ENCODE results near the gene GPR37L1.
"Not testable (repeated sequence)": the region's sequence is repeated elsewhere in the genome, so short reads cannot be mapped to it uniquely, and the experiment has no call there.

The GPR37L1 gene

GRCh38 chr1:202107801-202108731 is 14.7 kb upstream of the GPR37L1 start:
- H3K36me3 ChIP-seq (ENCODE audit: control insufficient read depth, insufficient read depth, low read length), result no peaks in the 10 kb centered on the region
- no peak overlapping the region for H3K4me3 ChIP-seq (ENCODE audit: insufficient read depth, low read depth, low read length)
- H3K4me1 ChIP-seq (ENCODE audit: control insufficient read depth, insufficient read depth, low read length), result peaks cover 33% of the 10 kb centered on the region
- H3K27me3 ChIP-seq (ENCODE audit: control insufficient read depth, insufficient read depth, low read length, poor library complexity, severe bottlenecking), result no peaks in the 10 kb centered on the region
- no peak overlapping the region for H3K27ac ChIP-seq (ENCODE audit: insufficient read depth, low read depth, low read length, poor library complexity, severe bottlenecking)
- no peaks in the 10 kb centered on the region for H3K9me3 ChIP-seq (ENCODE audit: control insufficient read depth, low read length)
- WGBS, 2 experiments, result 76 to 81% methylated on average over 13 of the region's 13 CpGs

- no peak overlapping the region for H3K4me3 ChIP-seq (ENCODE audit: insufficient read depth, low read depth, low read length)
- no peaks in the 10 kb centered on the region for H3K36me3 ChIP-seq (ENCODE audit: control insufficient read depth, insufficient read depth, low read length)
- no peak overlapping the region for H3K27ac ChIP-seq (ENCODE audit: insufficient read depth, low read depth, low read length, poor library complexity, severe bottlenecking)
- H3K27me3 ChIP-seq (ENCODE audit: control insufficient read depth, insufficient read depth, low read length, poor library complexity, severe bottlenecking), result no peaks in the 10 kb centered on the region
- peaks cover 24% of the 10 kb centered on the region for H3K4me1 ChIP-seq (ENCODE audit: control insufficient read depth, insufficient read depth, low read length)
- no peaks in the 10 kb centered on the region for H3K9me3 ChIP-seq (ENCODE audit: control insufficient read depth, low read length)
- 77 to 95% methylated on average over 3 of the region's 3 CpGs for WGBS, 2 experiments
Measured at GRCh38 chr1:202110977-202111376, 11.7 kb upstream of the GPR37L1 start.

GRCh38 chr1:202111589-202111988 is 11.1 kb upstream of the GPR37L1 start:
- peaks cover 18% of the 10 kb centered on the region for H3K4me1 ChIP-seq (ENCODE audit: control insufficient read depth, insufficient read depth, low read length)
- not testable (repeated sequence) for H3K9me3 ChIP-seq (ENCODE audit: control insufficient read depth, low read length); H3K36me3 ChIP-seq (ENCODE audit: control insufficient read depth, insufficient read depth, low read length); H3K27me3 ChIP-seq (ENCODE audit: control insufficient read depth, insufficient read depth, low read length, poor library complexity, severe bottlenecking); H3K27ac ChIP-seq (ENCODE audit: insufficient read depth, low read depth, low read length, poor library complexity, severe bottlenecking); H3K4me3 ChIP-seq (ENCODE audit: insufficient read depth, low read depth, low read length)
- WGBS, 2 experiments, result 96% methylated on average over 6 of the region's 7 CpGs

- Histone ChIP-seq H3K4me1 (ENCODE audit: control insufficient read depth, insufficient read depth, low read length) (peaks cover 3% of the 10 kb centered on the region), H3K27ac (ENCODE audit: insufficient read depth, low read depth, low read length, poor library complexity, severe bottlenecking) (no peak overlapping the region), H3K27me3 (ENCODE audit: control insufficient read depth, insufficient read depth, low read length, poor library complexity, severe bottlenecking) (no peaks in the 10 kb centered on the region), H3K36me3 (ENCODE audit: control insufficient read depth, insufficient read depth, low read length) (no peaks in the 10 kb centered on the region), H3K9me3 (ENCODE audit: control insufficient read depth, low read length) (no peaks in the 10 kb centered on the region), H3K4me3 (ENCODE audit: insufficient read depth, low read depth, low read length) (no peak overlapping the region)
- WGBS, 2 experiments, result 53 to 55% methylated on average over 5 of the region's 5 CpGs
Measured at GRCh38 chr1:202112859-202113689, 9.6 kb upstream of the GPR37L1 start.

GRCh38 chr1:202113690-202114300 is 8.9 kb upstream of the GPR37L1 start:
- H3K4me1 ChIP-seq (ENCODE audit: control insufficient read depth, insufficient read depth, low read length), result no peaks in the 10 kb centered on the region
- H3K36me3 ChIP-seq (ENCODE audit: control insufficient read depth, insufficient read depth, low read length), result no peaks in the 10 kb centered on the region
- H3K27me3 ChIP-seq (ENCODE audit: control insufficient read depth, insufficient read depth, low read length, poor library complexity, severe bottlenecking), result no peaks in the 10 kb centered on the region
- H3K9me3 ChIP-seq (ENCODE audit: control insufficient read depth, low read length), result no peaks in the 10 kb centered on the region
- no peak overlapping the region for H3K4me3 ChIP-seq (ENCODE audit: insufficient read depth, low read depth, low read length)
- 87 to 89% methylated on average over 2 of the region's 2 CpGs for WGBS, 2 experiments
- no peak overlapping the region for H3K27ac ChIP-seq (ENCODE audit: insufficient read depth, low read depth, low read length, poor library complexity, severe bottlenecking)

- Histone ChIP-seq H3K36me3 (ENCODE audit: control insufficient read depth, insufficient read depth, low read length) (no peaks in the 10 kb centered on the region), H3K4me3 (ENCODE audit: insufficient read depth, low read depth, low read length) (no peak overlapping the region), H3K27ac (ENCODE audit: insufficient read depth, low read depth, low read length, poor library complexity, severe bottlenecking) (no peak overlapping the region), H3K27me3 (ENCODE audit: control insufficient read depth, insufficient read depth, low read length, poor library complexity, severe bottlenecking) (no peaks in the 10 kb centered on the region), H3K9me3 (ENCODE audit: control insufficient read depth, low read length) (no peaks in the 10 kb centered on the region), H3K4me1 (ENCODE audit: control insufficient read depth, insufficient read depth, low read length) (no peaks in the 10 kb centered on the region)
- WGBS, 2 experiments, result 91 to 95% methylated on average over 8 of the region's 8 CpGs
Measured at GRCh38 chr1:202116287-202116686, 6.4 kb upstream of the GPR37L1 start.

- Histone ChIP-seq H3K36me3 (ENCODE audit: control insufficient read depth, insufficient read depth, low read length) (no peaks in the 10 kb centered on the region), H3K27ac (ENCODE audit: insufficient read depth, low read depth, low read length, poor library complexity, severe bottlenecking) (no peak overlapping the region), H3K9me3 (ENCODE audit: control insufficient read depth, low read length) (no peaks in the 10 kb centered on the region), H3K4me1 (ENCODE audit: control insufficient read depth, insufficient read depth, low read length) (peaks cover 7% of the 10 kb centered on the region), H3K27me3 (ENCODE audit: control insufficient read depth, insufficient read depth, low read length, poor library complexity, severe bottlenecking) (no peaks in the 10 kb centered on the region), H3K4me3 (ENCODE audit: insufficient read depth, low read depth, low read length) (no peak overlapping the region)
- 86 to 87% methylated on average over 10 of the region's 10 CpGs for WGBS, 2 experiments
Measured at GRCh38 chr1:202117898-202118371, 4.8 kb upstream of the GPR37L1 start.

GRCh38 chr1:202121006-202121405 is 1.7 kb upstream of the GPR37L1 start:
- 89 to 90% methylated on average over 7 of the region's 7 CpGs for WGBS, 2 experiments
- Histone ChIP-seq H3K27me3 (ENCODE audit: control insufficient read depth, insufficient read depth, low read length, poor library complexity, severe bottlenecking) (no peaks in the 10 kb centered on the region), H3K9me3 (ENCODE audit: control insufficient read depth, low read length) (no peaks in the 10 kb centered on the region), H3K4me3 (ENCODE audit: insufficient read depth, low read depth, low read length) (no peak overlapping the region), H3K27ac (ENCODE audit: insufficient read depth, low read depth, low read length, poor library complexity, severe bottlenecking) (no peak overlapping the region), H3K4me1 (ENCODE audit: control insufficient read depth, insufficient read depth, low read length) (peaks cover 8% of the 10 kb centered on the region), H3K36me3 (ENCODE audit: control insufficient read depth, insufficient read depth, low read length) (no peaks in the 10 kb centered on the region)

GRCh38 chr1:202123336-202123813 is 658 bp downstream of the GPR37L1 start:
- no peak overlapping the region for H3K4me3 ChIP-seq (ENCODE audit: insufficient read depth, low read depth, low read length)
- no peak overlapping the region for H3K27ac ChIP-seq (ENCODE audit: insufficient read depth, low read depth, low read length, poor library complexity, severe bottlenecking)
- H3K36me3 ChIP-seq (ENCODE audit: control insufficient read depth, insufficient read depth, low read length), result no peaks in the 10 kb centered on the region
- H3K4me1 ChIP-seq (ENCODE audit: control insufficient read depth, insufficient read depth, low read length), result peaks cover 8% of the 10 kb centered on the region
- WGBS, 2 experiments, result 94 to 95% methylated on average over 10 of the region's 10 CpGs
- no peaks in the 10 kb centered on the region for H3K27me3 ChIP-seq (ENCODE audit: control insufficient read depth, insufficient read depth, low read length, poor library complexity, severe bottlenecking)
- H3K9me3 ChIP-seq (ENCODE audit: control insufficient read depth, low read length), result no peaks in the 10 kb centered on the region

All from ectodermal cell (in vitro differentiated cells).